Mammary epithelial cell (primary cell): ENCODE measurements around the gene GSG1L.

Experiments used
- EZH2 ChIP-seq: IDR thresholded peaks from 2 replicates; pipeline ENCODE4 v1.6.1; 2012; ENCODE audit warnings: low read length, inconsistent platforms, borderline replicate concordance
- TF ChIP-seq, protein P1 (sequence below), 2 donors: IDR thresholded peaks in 1 of 2; conservative IDR thresholded peaks in 1 of 2; 2 replicates each; pipeline ENCODE4 v1.5.1; 2011 to 2012; ENCODE audit warnings: inconsistent platforms in 2 of 2, low read length in 2 of 2, mild to moderate bottlenecking in 2 of 2, control low read depth in 1 of 2, low read depth in 1 of 2; ENCODE audit not compliant: insufficient read depth in 1 of 2; ENCODE audit errors: extremely low read depth in 1 of 2

DNA sequence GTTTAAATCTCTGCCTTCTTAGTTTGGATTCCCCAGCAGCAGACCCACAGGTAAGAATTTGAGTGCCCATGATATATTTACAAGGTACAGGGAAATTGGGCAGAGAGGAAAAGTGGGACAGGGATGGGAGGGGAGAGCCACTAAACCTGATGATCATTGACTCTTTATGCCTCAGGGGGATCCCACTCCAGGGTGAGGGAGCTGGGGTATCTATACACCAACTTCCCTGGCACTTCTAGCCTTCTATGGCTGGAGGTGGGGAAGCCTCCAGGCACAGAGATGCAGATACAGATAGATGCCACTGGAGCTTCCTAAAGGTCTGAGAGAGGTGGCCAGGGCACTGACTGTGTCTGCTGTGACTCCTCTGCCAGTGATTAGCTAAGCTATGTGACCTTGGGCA is 257.1 kb downstream of the GSG1L start:
- TF ChIP-seq, protein P1, sequence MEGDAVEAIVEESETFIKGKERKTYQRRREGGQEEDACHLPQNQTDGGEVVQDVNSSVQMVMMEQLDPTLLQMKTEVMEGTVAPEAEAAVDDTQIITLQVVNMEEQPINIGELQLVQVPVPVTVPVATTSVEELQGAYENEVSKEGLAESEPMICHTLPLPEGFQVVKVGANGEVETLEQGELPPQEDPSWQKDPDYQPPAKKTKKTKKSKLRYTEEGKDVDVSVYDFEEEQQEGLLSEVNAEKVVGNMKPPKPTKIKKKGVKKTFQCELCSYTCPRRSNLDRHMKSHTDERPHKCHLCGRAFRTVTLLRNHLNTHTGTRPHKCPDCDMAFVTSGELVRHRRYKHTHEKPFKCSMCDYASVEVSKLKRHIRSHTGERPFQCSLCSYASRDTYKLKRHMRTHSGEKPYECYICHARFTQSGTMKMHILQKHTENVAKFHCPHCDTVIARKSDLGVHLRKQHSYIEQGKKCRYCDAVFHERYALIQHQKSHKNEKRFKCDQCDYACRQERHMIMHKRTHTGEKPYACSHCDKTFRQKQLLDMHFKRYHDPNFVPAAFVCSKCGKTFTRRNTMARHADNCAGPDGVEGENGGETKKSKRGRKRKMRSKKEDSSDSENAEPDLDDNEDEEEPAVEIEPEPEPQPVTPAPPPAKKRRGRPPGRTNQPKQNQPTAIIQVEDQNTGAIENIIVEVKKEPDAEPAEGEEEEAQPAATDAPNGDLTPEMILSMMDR (conservative IDR thresholded peaks at IDR 0.05 in 1 of 2, IDR thresholded peaks at IDR 0.05 in 1 of 2; ENCODE audit: extremely low read depth in 1 of 2, insufficient read depth in 1 of 2, low read depth in 1 of 2, low read length in 2 of 2), result no peak
- no peak for TF ChIP-seq EZH2
